Aorta (tissue), 5 donors: ENCODE results near the gene UNKL. TPM values are rescaled to one million over a fixed set of nuclear protein-coding genes. Genes with fewer than 3 reads are reported as not detected.
A peak's percentile ranks its signal among the peaks of the same experiment; 100 is the strongest.

Experiments
- ATAC-seq: fragments of 200-7000 bp; cut with Tn5 transposase; one replicate; pipeline ENCODE4 v1.9.1; 2022; ENCODE audit warnings: moderate library complexity; ENCODE audit not compliant: low FRiP score
- DNase-seq, 2 donors: peaks; one replicate each; pipeline ENCODE4 v3.0.0-alpha.2; 2020
- H3K27ac ChIP-seq, 2 donors: one replicate each; pipeline ENCODE4 v1.5.1; 2013; ENCODE audit warnings: low read length in 2 of 2, mild to moderate bottlenecking in 2 of 2, moderate library complexity in 2 of 2, control low read depth in 1 of 2, inconsistent platforms in 1 of 2, low read depth in 1 of 2
- H3K27me3 ChIP-seq, 2 donors: one replicate each; pipeline ENCODE4 v1.6.1; 2013; ENCODE audit warnings: control low read depth in 1 of 2, low read length in 1 of 2, mild to moderate bottlenecking in 1 of 2, moderate library complexity in 1 of 2; ENCODE audit not compliant: insufficient read depth in 2 of 2, control insufficient read depth in 1 of 2
- H3K36me3 ChIP-seq, 2 donors: one replicate each; pipeline ENCODE4 v1.6.1; 2013; ENCODE audit warnings: control low read depth in 1 of 2, low read length in 1 of 2, mild to moderate bottlenecking in 1 of 2; ENCODE audit not compliant: insufficient read depth in 2 of 2, control insufficient read depth in 1 of 2
- H3K4me1 ChIP-seq, 2 donors: one replicate each; pipeline ENCODE4 v1.6.1; 2013; ENCODE audit warnings: low read length in 2 of 2, control low read depth in 1 of 2, mild to moderate bottlenecking in 1 of 2, moderate library complexity in 1 of 2; ENCODE audit not compliant: insufficient read depth in 2 of 2, control insufficient read depth in 1 of 2
- H3K4me3 ChIP-seq, 2 donors: one replicate each; pipeline ENCODE4 v1.5.1; 2013; ENCODE audit warnings: low read length in 2 of 2, control low read depth in 1 of 2, mild to moderate bottlenecking in 1 of 2
- H3K9me3 ChIP-seq: one replicate; pipeline ENCODE4 v1.6.1; 2013; ENCODE audit warnings: mild to moderate bottlenecking, low read length; ENCODE audit not compliant: control insufficient read depth
- WGBS, 2 donors: extraction: QIAGEN DNeasy Blood & Tissue Kit; methylation state at CpG; one replicate each; pipeline ENCODE4 v1.1.7; 2013; 5-methylcytosine and 5-hydroxymethylcytosine counted together
- intact Hi-C, 2 donors: fragments of 100-400 bp; cut with DNase I; formaldehyde crosslinking; loops; one replicate each; pipeline versions ENCODE4 v1.14.2 to v1.15.0; 2022
- polyA plus RNA-seq, 2 donors: library from polyadenylated mRNA; stranded (reverse); fragments of 200-250 nt; gene quantifications; one replicate each; pipeline ENCODE4 v1.2.3, GENCODE V29; 2013
- total RNA-seq, 2 donors: library from RNA; stranded (reverse); fragmentation: NEBNext Ultra II Directional; extraction: Animal tissue kit (Norgen Biotek cat#: 25700); gene quantifications; one replicate each; pipeline ENCODE4 v1.2.1, GENCODE V29; 2021
- donor health status: healthy with polysubstance abuse.
- donor health status: Bipolar disorder and iron deficiency.
- donor health status: DM: no; HTN: no; CAD: no.
- donor health status: DM: no; HTN: no; CAD: no.
- donor health status: DM: yes; HTN: yes; CAD: no.

The UNKL gene
- total and polyA plus RNA-seq, 4 donors, result 8.8 to 34.6 (median 22.6) TPM

- no peaks in the 10 kb centered on the region for H3K4me1 ChIP-seq
- H3K36me3 ChIP-seq, result peaks cover 0 to 7% of the 10 kb centered on the region in 2 donors
- H3K27ac ChIP-seq, result no peak overlapping the region
- H3K4me3 ChIP-seq, result no peak overlapping the region
- H3K27me3 ChIP-seq, result no peaks in the 10 kb centered on the region
- DNase-seq (no peak), ATAC-seq (no peak)
- intact Hi-C loops, result no loop called here
- 91 to 92% methylated on average over 31 to 33 of the region's 33 CpGs for WGBS, 2 donors
- no peaks in the 10 kb centered on the region for H3K9me3 ChIP-seq
Observed at GRCh38 chr16:1371054-1371978, 43.2 kb downstream of the UNKL start.

- DNase-seq (no peak), ATAC-seq (no peak)
- no peaks in the 10 kb centered on the region for H3K9me3 ChIP-seq
- H3K27me3 ChIP-seq, result no peaks in the 10 kb centered on the region
- 82 to 83% methylated on average over 24 to 27 of the region's 27 CpGs for WGBS, 2 donors
- no peaks in the 10 kb centered on the region for H3K4me1 ChIP-seq
- no peak overlapping the region for H3K4me3 ChIP-seq
- no peak overlapping the region for H3K27ac ChIP-seq
- peaks cover 0 to 14% of the 10 kb centered on the region in 2 donors for H3K36me3 ChIP-seq
- intact Hi-C loops, result no loop called here
Observed at GRCh38 chr16:1367486-1368174, 46.9 kb downstream of the UNKL start.

DNA sequence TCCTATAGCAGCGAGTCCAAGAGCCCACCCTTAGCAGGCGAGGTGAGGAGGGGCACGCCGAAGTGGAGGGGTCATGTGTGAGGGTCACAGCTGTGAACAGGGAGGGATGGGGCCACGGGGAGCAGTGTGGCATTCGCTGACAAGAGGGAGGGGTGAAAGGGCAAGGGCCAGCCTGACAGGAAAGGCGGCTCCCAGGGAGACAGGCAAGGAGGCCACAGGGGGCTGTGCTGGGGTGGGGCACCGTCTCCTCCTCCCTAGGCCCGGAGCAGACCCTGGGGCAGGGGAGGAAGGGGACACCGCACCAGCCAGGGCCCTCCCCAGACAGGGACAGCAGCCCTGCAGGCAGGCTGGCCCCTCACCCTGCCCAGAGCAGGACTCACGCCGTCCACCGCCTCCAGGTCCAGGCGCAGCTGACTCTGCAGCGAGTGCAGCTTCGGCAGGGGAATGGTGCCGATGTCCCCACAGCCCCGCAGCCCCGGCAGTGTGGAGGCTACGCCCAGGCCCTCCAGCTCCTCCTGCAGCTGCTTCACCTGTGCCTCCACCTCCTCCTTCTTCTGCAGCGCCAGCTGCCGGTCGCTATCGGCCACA lies 47.7 kb downstream of the UNKL start:
- H3K27me3 ChIP-seq, result no peaks in the 10 kb centered on the region
- 82 to 84% methylated on average over 18 to 24 of the region's 24 CpGs for WGBS, 2 donors
- H3K36me3 ChIP-seq, result peaks cover 0 to 14% of the 10 kb centered on the region in 2 donors
- peak in 1 of 2 donors; percentile 46 for DNase-seq
- no peak for ATAC-seq
- intact Hi-C loops, result no loop called here
- no peaks in the 10 kb centered on the region for H3K4me1 ChIP-seq
- H3K9me3 ChIP-seq, result no peaks in the 10 kb centered on the region
- H3K4me3 ChIP-seq, result no peak overlapping the region
- H3K27ac ChIP-seq, result no peak overlapping the region

DNA sequence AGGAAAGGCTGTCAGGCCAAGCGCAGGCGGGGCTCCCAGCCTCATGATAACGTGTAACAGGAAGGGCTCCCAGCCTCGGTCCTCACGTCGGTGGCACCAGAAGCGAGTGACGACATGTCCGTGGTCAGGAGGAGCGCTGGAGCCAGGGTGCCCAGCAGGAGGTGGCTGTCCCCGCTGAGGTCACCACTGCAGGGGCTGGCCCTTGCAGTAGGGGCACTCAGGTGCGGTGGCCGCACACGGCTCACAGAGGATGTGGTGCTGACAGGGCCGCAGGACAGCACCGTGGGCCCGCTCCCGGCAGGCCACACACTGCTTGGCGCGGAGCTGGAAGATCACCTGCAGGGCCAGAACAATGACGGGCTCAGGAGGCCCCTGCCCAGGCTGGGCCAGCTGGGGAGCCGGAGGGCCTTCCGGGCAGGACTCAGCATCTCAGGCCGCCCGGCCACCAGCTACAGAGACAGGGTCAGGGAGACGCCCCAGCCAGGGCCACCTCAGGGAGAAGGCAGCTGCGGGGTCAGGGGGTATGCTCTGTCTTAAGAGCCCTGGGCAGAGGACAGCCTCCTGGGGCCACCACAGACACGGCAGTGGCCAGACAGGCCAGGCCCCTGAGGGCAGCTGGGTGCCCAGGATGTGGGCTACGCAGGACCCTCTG lies 48.3 kb downstream of the UNKL start:
- WGBS, 2 donors, result 90 to 91% methylated on average over 28 to 29 of the region's 29 CpGs
- Histone ChIP-seq H3K9me3 (no peaks in the 10 kb centered on the region), H3K27ac (no peak overlapping the region)

DNA sequence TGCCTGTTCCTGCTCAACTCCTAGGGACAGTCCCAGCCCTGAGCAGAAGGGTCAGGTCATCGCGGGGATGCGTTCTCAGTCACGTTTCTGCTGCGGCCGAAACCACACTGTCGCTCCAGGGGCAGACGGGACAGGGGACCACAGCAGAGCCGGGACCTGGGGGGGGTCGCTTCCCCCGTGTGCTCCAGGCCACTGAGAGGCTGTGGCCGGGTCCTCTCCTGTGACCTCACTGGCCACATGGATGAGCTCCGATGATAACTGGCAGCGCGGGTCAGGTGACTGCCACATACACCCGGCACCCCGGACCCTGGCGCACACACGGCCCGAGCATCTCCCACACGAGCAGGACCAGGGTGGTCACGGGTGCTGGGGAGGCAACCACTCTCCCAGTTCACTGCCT lies 50.0 kb downstream of the UNKL start:
- 87 to 89% methylated on average over 22 of the region's 22 CpGs for WGBS, 2 donors
- intact Hi-C loops, result no loop called here
- no peaks in the 10 kb centered on the region for H3K27me3 ChIP-seq
- H3K4me1 ChIP-seq, result no peaks in the 10 kb centered on the region
- ATAC-seq, result no peak
- no peak overlapping the region for H3K4me3 ChIP-seq
- no peak for DNase-seq
- H3K9me3 ChIP-seq, result no peaks in the 10 kb centered on the region
- no peak overlapping the region for H3K27ac ChIP-seq
- peaks cover 0 to 9% of the 10 kb centered on the region in 2 donors for H3K36me3 ChIP-seq

More for the DNA sequence above, 48.3 kb downstream of the UNKL start:
- Histone ChIP-seq H3K4me3 (no peak overlapping the region), H3K4me1 (no peaks in the 10 kb centered on the region), H3K27me3 (no peaks in the 10 kb centered on the region), H3K36me3 (peaks cover 0 to 12% of the 10 kb centered on the region in 2 donors)
- peak in 1 of 2 donors; percentile 34 for DNase-seq
- peak; percentile 31 for ATAC-seq
- intact Hi-C loops, result no loop called here

GRCh38 chr16:1363501-1364041 lies 50.9 kb downstream of the UNKL start:
- intact Hi-C loops, result no loop called here
- H3K9me3 ChIP-seq, result no peaks in the 10 kb centered on the region
- H3K4me1 ChIP-seq, result no peaks in the 10 kb centered on the region
- peaks cover 0 to 9% of the 10 kb centered on the region in 2 donors for H3K36me3 ChIP-seq
- DNase-seq, result no peak
- peak; percentile 67 for ATAC-seq
- no peak overlapping the region for H3K27ac ChIP-seq
- H3K27me3 ChIP-seq, result no peaks in the 10 kb centered on the region
- WGBS, 2 donors, result 54 to 55% methylated on average over 18 of the region's 18 CpGs
- no peak overlapping the region for H3K4me3 ChIP-seq

- 85 to 86% methylated on average over 11 of the region's 11 CpGs for WGBS, 2 donors
- Histone ChIP-seq H3K27me3 (no peaks in the 10 kb centered on the region), H3K9me3 (no peaks in the 10 kb centered on the region), H3K4me1 (no peaks in the 10 kb centered on the region), H3K27ac (no peak overlapping the region), H3K4me3 (no peak overlapping the region), H3K36me3 (peaks cover 0 to 9% of the 10 kb centered on the region in 2 donors)
- DNase-seq (no peak), ATAC-seq (no peak)
- intact Hi-C loops, result no loop called here
Observed at GRCh38 chr16:1362807-1363206, 51.7 kb downstream of the UNKL start.

- DNase-seq (no peak), ATAC-seq (no peak)
- 93 to 96% methylated on average over 42 to 43 of the region's 43 CpGs for WGBS, 2 donors
- no peaks in the 10 kb centered on the region for H3K4me1 ChIP-seq
- H3K4me3 ChIP-seq, result no peak overlapping the region
- H3K27ac ChIP-seq, result no peak overlapping the region
- H3K36me3 ChIP-seq, result peaks cover 0 to 9% of the 10 kb centered on the region in 2 donors
- no peaks in the 10 kb centered on the region for H3K27me3 ChIP-seq
- intact Hi-C loops, result no loop called here
- H3K9me3 ChIP-seq, result no peaks in the 10 kb centered on the region
Observed at GRCh38 chr16:1361685-1362360, 52.7 kb downstream of the UNKL start.
